ENCODE data around the gene UTF1.

UTF1 gene

DNA sequence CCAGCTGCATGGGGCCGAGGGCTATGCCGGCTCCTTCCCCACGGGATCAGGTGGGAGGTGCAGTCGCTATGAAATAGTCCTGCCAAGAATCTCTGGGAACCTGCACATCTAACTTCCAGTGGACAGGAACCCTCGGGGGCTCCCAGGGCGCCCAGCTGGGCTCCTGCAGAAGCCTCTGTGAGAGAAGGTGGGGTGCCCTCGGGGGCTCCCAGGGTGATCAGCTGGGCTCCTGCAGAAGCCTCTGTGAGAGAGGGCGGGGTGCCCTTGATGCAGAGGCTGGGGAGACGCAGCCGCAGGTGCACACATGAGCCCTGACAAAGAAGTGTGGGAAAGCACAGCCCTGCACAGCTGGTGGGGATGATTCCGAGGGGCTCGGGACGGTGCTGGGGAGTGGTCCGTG is 13.6 kb downstream of the UTF1 start:
- H3K36me3 ChIP-seq = no peaks in the 10 kb centered on the region
- H3K27me3 ChIP-seq = peaks cover 15% of the 10 kb centered on the region
- H3K9me3 ChIP-seq = no peaks in the 10 kb centered on the region

DNA sequence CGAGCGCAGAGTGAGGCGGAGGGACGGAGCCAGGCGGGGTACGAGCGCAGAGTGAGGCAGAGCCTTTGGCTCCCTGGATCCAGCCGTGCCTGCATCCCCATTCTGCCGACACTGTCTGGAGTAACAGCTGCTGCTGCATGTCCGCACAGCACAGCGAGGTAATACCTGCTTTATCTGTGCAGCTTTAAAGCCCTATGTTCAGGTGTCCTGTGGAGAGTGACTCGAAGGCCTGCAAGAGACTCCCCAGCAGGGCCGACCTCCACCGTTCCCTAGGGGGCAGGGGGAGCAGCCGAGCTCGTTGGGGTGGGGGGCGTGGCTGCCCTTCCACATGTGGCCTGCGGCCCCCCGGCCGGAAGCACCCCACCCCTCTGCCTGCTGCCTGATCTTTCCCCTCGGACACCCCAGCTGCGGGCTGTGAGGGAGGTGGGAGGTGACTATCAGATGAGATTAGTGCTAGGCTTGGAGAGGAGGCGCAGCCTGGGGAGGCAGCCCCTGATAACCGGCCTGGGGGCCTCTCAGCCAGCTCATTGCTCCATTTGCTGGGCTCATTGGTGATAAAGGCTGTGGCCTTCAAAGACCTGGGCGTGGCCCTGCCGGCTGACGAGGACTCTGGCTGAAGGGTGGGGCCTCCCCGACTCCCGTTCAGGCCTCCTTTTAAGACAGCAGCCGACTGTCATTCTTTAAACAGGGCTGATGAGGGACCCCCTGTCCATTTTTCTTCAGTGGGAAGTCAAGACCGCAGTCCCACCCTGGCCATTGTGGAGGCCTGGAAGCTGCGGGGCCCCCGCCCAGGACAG is 15.6 kb downstream of the UTF1 start:
- H3K36me3 ChIP-seq = no peaks in the 10 kb centered on the region
- peaks cover 8% of the 10 kb centered on the region for H3K27me3 ChIP-seq
- H3K9me3 ChIP-seq = no peaks in the 10 kb centered on the region
- no peak for DNase-seq
- H3K4me1 ChIP-seq = no peaks in the 10 kb centered on the region
- H3K4me3 ChIP-seq (ENCODE audit: low read depth, low read length) = no peak overlapping the region
- TF ChIP-seq, protein P1, sequence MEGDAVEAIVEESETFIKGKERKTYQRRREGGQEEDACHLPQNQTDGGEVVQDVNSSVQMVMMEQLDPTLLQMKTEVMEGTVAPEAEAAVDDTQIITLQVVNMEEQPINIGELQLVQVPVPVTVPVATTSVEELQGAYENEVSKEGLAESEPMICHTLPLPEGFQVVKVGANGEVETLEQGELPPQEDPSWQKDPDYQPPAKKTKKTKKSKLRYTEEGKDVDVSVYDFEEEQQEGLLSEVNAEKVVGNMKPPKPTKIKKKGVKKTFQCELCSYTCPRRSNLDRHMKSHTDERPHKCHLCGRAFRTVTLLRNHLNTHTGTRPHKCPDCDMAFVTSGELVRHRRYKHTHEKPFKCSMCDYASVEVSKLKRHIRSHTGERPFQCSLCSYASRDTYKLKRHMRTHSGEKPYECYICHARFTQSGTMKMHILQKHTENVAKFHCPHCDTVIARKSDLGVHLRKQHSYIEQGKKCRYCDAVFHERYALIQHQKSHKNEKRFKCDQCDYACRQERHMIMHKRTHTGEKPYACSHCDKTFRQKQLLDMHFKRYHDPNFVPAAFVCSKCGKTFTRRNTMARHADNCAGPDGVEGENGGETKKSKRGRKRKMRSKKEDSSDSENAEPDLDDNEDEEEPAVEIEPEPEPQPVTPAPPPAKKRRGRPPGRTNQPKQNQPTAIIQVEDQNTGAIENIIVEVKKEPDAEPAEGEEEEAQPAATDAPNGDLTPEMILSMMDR (IDR thresholded peaks at IDR 0.05; ENCODE audit: low read depth, low read length) = no peak

More for the DNA sequence above, 13.6 kb downstream of the UTF1 start:
- TF ChIP-seq, protein P1 (IDR thresholded peaks at IDR 0.05; ENCODE audit: low read depth, low read length) = no peak
- H3K4me1 ChIP-seq = no peaks in the 10 kb centered on the region
- H3K4me3 ChIP-seq (ENCODE audit: low read depth, low read length) = no peak overlapping the region
- no peak for DNase-seq

DNA sequence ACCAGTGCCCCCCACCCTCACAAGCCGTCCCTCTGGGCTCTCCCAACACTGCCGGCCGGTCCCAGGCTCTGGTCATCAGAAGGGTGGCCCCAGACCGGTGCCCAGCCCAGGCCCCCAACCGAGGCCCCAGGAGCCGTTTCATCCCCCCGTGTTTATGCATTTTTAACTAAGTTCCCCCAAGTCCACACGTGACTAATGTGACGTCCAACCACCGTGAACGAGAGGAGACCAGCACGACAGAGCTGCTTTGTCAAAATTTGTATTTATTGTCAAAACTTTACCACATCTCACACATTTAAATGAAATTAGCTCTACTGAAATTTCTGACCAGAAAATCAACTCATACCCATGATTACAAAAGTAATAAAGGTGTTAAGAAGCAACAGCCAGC is 16.2 kb downstream of the UTF1 start:
- no peaks in the 10 kb centered on the region for H3K9me3 ChIP-seq
- TF ChIP-seq, protein P1 (IDR thresholded peaks at IDR 0.05; ENCODE audit: low read depth, low read length) = no peak
- H3K36me3 ChIP-seq = no peaks in the 10 kb centered on the region
- no peak for DNase-seq
- H3K4me3 ChIP-seq (ENCODE audit: low read depth, low read length) = no peak overlapping the region
- peaks cover 7% of the 10 kb centered on the region for H3K27me3 ChIP-seq
- H3K4me1 ChIP-seq = no peaks in the 10 kb centered on the region

DNA sequence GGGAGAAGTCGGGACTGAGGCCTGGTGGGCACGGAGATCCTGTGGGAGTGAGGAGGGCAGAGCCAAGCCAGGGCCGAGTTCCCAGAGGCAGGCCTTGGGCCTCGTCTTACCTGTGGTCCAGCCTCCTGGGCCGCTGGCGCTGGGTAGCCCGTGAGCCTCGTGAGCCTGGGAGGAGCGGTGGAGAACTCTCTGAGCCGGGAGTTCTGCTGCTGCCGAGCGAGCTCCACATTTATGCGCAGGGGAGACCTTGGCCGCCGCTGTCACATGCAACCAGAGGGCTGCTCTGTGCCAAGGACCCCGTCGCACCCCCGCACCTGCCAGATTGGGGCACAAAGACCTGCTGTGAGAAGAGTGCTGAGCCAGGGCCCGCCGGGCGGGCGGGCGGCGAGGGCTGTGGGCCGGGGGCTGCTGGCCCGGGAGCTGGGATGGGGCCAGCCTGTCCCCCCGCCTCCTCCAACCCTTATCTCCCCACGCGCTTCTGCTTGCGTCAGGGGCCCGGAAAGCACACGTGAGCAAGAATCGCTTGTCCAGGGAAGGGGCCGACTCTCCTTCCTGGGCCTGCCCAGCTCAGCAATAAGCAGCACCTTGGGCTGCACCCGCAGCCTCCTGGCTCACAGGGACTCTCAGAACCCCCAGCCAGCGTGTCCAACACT is 17.8 kb downstream of the UTF1 start:
- Histone ChIP-seq H3K9me3 (no peaks in the 10 kb centered on the region), H3K4me3 (ENCODE audit: low read depth, low read length) (no peak overlapping the region), H3K4me1 (no peaks in the 10 kb centered on the region), H3K36me3 (no peaks in the 10 kb centered on the region), H3K27me3 (no peaks in the 10 kb centered on the region)
- TF ChIP-seq, protein P1 (IDR thresholded peaks at IDR 0.05; ENCODE audit: low read depth, low read length) = no peak
- peak; percentile 6 for DNase-seq

DNA sequence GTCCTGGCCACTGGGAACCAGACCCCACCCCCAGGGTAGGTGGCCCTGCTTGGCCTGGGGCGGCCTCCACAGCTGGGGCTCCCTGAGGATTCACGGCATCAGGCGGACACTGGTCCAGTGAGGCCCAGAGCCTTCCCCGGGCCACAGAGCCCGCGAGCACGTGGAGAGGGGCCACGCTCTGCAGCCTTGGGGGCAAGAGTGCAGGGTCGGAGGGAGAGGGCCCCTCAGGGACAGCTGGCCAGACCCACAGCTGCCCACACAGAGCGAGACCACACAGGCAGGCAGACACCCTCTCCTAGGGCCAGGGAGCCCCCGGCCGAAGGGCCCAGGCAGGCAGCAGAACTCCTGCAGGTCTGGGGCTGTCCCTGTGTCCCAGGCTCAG is 18.3 kb downstream of the UTF1 start:
- Histone ChIP-seq H3K27me3 (no peaks in the 10 kb centered on the region), H3K4me3 (ENCODE audit: low read depth, low read length) (no peak overlapping the region), H3K4me1 (no peaks in the 10 kb centered on the region), H3K9me3 (no peaks in the 10 kb centered on the region), H3K36me3 (no peaks in the 10 kb centered on the region)
- DNase-seq = peak; percentile 4
- TF ChIP-seq, protein P1 (IDR thresholded peaks at IDR 0.05; ENCODE audit: low read depth, low read length) = no peak

All from BE2C (cell line).